HG03354 (cell line): ENCODE data around the gene SMIM26.

Experiments used
- ATAC-seq: cut with Tn5 transposase; IDR thresholded peaks from one replicate; pipeline ENCODE4 v1.9.1; 2021; ENCODE audit warnings: mild to moderate bottlenecking; ENCODE audit not compliant: unreplicated experiment, poor library complexity, severe bottlenecking

Gene SMIM26

GRCh38 chr20:18577942-18578341 lies 10.7 kb downstream of the SMIM26 start:
- no peak for ATAC-seq

GRCh38 chr20:18578581-18578980 lies 11.3 kb downstream of the SMIM26 start:
- ATAC-seq, result no peak

GRCh38 chr20:18580012-18580411 lies 12.8 kb downstream of the SMIM26 start:
- ATAC-seq, result no peak

GRCh38 chr20:18585134-18585533 lies 17.9 kb downstream of the SMIM26 start:
- no peak for ATAC-seq

GRCh38 chr20:18587665-18588573 lies 20.7 kb downstream of the SMIM26 start, which contains the start of gene DTD1:
TSS of gene DTD1 (plus strand) at chr20:18588054. CDS start at chr20:18588073, 19 bp downstream.
- ATAC-seq, result peak; percentile 90

- no peak for ATAC-seq
Observed at GRCh38 chr20:18588574-18588933, 21.3 kb downstream of the SMIM26 start.

- ATAC-seq, result no peak
Observed at GRCh38 chr20:18589941-18590674, 22.9 kb downstream of the SMIM26 start.

GRCh38 chr20:18596270-18596669 lies 29.0 kb downstream of the SMIM26 start:
- no peak for ATAC-seq

GRCh38 chr20:18609741-18610140 lies 42.5 kb downstream of the SMIM26 start:
- no peak for ATAC-seq

- ATAC-seq, result no peak
Observed at GRCh38 chr20:18611492-18611891, 44.3 kb downstream of the SMIM26 start.

GRCh38 chr20:18613553-18613952 lies 46.3 kb downstream of the SMIM26 start:
- ATAC-seq, result no peak

GRCh38 chr20:18614244-18614643 lies 47.0 kb downstream of the SMIM26 start:
- ATAC-seq, result no peak

- ATAC-seq, result no peak
Observed at GRCh38 chr20:18615020-18615650, 47.9 kb downstream of the SMIM26 start.
